HG03457 (cell line): ENCODE results near the gene RPS27A.
"Not testable (repeated sequence)": the region's sequence is repeated elsewhere in the genome, so short reads cannot be mapped to it uniquely, and the experiment has no call there.

Experiments used
- ATAC-seq: cut with Tn5 transposase; IDR thresholded peaks from one replicate; pipeline ENCODE4 v1.9.1; 2021; ENCODE audit warnings: moderate number of reproducible peaks; ENCODE audit not compliant: unreplicated experiment

The RPS27A gene

DNA sequence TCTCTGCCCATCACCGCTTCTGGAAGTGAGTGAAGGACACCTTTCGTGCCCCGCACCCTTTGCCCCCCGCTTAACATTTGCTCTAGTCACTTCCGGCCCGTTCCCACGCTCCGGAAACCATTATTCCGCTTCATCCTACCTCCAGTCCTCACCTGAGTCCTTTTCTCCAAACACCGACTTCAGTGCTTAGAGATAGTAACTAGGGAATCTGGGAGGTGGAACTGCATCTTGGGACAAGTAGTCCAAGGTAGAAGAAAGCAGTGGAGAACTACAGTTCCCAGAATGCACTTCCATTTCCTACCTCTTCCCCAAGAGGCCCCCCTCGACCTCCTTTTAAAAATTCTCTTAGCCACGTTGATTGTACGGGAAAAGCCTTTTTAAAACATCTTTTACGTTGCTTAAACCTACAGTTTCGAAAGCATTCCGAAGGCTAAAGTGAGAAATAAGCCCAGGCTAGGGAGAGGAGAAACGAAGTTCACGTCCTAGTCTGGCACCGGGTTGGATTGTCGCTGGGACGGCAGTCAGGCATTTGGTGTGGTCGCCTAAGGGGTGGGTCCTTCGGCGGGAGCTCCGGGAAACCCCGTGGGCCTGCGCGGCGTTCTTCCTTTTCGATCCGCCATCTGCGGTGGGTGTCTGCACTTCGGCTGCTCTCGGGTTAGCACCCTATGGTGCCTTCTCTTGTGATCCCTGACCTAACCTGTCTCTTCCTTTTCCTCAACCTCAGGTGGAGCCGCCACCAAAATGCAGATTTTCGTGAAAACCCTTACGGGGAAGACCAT lies at the start of gene RPS27A, which contains the start of gene CLHC1:
Gene RPS27A, plus strand, starts transcription at position 605 of the 779 bp plus-strand sequence. Its CDS starts 137 bp downstream, at position 742.
Gene CLHC1, minus strand, starts transcription at position 210 of the 779 bp plus-strand sequence. CDS start 9,882 bp downstream, outside the sequence.
- peak; percentile 78 for ATAC-seq

DNA sequence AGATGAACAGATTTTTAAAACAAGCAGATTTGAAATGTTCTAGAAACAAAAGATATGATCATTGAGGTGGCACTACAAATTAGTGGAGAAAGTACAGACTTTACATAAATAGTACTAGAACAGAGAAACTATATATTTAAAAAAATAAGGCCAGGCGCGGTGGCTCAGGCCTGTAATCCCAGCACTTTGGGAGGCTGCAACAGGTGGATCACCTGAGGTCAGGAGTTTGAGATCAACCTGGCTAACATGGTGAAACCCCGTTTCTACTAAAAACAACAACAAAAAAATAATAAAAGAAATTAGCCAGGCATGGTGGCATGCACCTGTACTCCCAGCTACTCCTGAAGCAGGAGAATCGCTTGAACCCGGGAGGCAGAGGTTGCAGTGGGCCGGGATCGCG lies 45.7 kb upstream of the RPS27A start:
- not testable (repeated sequence) for ATAC-seq

DNA sequence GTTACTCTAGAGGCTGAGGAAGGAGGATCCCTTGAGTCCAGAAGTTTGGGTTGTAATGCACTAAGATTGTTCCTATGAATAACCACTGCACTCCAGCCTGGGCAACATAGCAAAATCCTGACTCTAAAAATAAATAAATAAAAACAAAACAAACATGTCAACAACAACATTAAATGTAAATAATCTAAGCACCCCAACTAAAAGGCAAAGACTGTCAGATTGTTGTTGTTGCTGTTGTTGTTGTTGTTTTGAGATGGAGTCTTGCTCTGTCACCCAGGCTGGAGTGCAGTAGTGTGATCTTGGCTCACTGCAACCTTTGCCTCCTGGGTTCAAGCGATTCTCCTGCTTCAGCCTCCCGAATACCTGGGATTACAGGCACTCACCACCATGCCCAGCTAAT lies 40.6 kb upstream of the RPS27A start:
- not testable (repeated sequence) for ATAC-seq

DNA sequence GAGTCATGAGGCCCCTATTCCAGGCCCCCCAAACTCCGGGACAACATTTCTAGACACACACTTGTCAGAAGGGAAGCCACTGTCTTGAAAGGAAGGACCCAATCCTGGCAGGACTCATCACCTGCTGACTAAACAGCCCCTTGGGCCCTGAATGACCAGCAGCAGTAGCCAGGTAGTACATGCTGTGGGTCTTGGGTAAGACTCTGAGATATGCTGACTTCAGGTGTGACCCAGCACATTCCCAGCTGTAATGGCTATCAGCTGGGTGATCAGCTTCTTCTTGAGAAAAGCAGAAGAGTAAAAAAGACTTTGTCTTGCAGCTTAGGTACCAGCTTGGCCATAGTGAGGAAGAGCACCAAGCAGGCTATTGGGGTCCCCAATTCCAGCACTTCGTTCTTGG lies 36.0 kb upstream of the RPS27A start:
- no peak for ATAC-seq

DNA sequence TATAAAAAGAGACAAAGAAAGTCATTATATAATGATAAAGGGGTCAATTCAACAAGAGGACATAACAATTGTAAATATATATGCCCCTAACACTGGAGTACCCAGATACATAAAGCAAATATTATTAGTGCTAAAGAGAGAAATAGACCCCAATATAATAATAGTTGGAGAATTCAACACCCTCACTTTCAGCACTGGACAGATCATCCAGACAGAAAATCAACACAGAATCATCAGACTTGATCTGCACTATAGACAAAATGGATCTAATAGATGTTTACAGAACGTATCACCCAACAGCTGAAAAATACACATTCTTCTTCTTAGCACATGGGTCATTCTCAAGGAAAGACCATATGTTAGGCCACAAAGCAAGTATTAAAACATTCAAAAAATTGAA lies 32.1 kb upstream of the RPS27A start:
- no peak for ATAC-seq

DNA sequence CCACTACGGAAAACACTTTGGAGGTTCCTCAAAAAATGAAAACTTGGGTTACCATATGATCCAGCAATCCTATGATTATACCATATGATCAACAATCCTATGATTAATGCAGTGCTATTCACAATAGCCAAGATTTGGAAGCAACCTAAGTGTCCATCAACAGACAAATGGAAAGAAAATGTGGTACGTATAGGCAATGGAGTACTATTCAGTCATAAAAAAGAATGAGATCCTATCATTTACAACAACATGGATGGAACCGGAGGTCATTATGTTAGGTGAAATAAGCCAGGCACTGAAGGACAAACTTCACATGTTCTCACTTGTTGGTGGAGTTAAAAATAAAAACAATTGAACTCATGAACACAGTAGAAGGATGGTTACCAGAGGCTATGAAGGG lies 28.0 kb upstream of the RPS27A start:
- no peak for ATAC-seq

DNA sequence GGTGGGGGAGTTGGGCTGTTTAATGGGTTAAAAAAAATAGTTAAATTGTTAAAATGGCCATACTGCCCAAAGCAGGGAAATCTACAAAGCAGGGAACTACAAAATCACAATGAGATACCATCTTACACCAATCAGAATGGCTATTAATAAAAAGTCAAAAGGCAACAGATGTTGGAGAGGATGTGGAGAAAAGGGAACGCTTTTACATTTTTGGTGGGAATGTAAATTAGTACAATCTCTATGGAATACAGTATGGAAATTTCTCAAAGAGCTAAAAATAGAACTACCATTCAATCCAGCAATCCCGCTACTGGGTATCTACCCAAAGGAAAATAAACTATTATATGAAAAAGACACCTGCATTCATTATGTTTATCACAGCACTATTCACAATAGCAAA lies 27.5 kb upstream of the RPS27A start:
- ATAC-seq: no peak

DNA sequence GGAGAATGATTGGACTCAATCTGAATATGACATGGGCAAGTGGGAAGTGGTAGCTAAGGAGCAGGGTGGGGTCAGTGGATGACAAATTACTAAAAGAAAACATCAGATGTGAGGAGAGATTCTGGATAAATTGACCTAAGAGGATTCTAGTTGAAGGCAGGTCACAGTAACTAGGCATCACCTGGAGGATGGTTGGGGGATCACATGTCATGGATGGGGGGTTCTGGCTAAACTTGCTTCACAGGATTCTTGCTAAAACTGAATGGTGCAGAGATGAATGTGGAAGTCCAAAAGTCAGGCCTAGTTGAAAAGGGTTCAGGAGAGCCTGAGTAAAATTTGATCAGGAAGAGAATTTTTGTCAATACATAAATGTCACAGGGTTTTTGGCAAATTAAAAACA lies 18.7 kb upstream of the RPS27A start:
- no peak for ATAC-seq

DNA sequence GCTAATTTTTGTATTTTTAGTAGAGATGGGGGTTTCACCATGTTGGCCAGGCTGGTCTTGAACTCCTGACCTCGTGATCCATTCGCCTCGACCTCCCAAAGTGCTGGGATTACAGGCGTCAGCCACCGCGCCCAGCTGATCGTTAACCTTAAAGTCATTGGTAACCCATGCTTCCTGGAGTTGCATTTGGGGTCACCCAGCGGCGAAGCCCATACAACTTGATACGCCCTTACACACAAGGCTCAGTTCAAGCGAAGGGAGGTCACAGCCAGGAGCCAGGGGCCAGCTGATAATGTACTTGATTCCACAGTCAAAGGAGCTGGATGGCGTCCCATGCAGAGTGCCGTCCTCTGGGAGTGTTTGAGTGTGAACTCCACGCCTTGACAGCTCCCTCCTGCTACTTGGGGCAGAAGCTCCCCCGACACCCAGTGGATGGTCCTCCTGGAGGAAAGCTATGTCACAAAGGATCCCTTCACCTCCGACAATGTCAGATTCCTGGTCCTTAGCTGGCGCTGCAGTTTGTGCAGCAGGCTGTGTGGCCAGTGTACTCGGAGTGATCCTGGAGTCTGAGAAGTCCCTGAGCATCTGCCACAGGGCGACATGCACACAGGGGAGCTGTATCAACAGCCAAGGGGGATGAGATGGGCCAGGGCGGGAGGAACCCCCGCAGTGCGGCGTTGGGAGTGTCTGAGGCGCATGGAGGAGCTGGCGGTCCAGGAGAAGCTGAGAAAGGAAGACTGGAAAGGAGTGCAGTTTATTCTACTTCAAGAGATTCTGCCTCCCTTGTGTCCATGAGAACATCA lies 8.3 kb upstream of the RPS27A start:
- ATAC-seq: no peak

DNA sequence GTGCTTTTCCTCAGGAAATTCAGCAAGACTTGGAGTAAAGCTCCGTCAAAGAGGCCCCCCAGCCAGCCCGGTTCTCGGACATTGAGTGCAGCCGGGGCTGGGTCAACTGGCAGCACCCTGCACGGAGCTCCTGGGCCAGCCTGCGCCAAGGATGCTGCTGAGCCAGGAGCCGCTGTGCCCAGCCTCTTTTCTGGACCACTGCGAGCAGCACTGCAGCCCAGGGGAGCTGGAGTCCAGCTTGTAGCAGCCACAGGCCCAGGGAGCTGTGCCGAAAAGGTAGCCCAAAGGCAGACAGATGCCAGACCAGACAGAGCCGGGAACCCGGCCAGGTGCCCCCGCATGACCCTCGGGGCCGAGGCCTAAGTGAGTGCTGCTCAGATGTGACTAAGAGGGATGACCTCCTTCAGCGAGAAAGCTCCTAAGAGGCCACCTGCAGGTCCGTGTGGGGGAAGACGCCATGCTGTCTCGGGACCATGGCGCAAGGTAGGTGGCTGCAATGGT lies 7.7 kb upstream of the RPS27A start:
- no peak for ATAC-seq

DNA sequence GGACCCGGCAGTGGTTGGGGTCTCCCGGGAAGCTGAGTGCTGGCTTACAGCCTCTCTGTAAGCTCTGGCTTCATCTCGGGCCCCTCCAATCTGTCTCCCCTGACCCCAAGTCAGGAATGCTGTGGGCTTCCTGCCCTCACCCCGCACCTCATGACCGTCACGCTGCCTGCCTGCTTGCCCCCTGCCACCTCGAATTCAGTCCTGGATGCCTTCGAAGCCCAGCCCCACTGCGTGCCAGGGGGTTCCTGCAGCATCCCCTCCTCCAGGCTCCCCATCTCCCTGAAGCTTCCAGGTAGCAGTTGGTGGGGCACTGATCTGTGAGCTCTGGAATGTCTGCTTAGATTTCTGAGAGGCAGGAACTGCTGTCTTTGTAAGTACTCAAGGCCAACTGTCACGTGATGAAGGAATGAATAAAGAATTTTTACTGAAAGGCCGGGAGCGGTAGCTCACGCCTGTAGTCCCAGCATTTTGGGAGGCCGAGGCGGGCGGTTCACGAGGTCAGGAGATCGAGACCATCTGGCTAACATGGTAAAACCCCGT lies 6.9 kb upstream of the RPS27A start:
- ATAC-seq: no peak

DNA sequence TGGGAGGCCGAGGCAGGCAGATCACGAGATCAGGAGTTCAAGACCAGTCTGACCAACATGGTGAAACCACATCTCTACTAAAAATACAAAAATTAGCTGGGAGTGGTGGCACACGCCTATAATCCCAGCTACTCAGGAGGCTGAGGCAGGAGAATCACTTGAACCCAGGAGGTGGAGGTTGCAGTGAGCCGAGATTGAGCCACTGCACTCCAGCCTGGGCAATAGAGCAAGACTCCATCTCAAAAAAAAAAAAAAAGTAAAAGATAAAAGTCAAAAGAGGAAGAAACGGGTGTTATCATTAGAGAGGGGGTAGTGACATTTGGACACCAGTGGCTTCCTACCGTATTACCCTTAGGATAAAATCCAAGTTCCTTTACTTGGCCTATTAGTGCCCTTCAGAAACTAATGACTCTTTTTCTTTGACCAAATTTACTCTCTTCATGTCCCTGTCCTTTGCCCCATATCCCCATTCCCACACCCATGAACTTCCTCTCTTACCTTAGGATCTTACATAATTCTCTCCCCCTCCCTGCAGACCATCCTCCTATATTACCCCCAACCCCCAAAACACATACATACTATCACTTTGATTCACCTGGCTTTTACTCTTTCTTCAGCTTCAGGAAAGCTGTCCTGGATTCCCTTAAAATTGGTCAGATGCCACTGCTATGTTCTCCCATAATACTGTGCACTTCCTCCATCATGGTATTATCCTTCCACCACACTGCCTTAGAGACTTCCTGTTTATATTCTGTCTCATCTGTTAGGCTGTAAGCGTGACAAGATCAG lies 4.9 kb upstream of the RPS27A start:
- not testable (repeated sequence) for ATAC-seq

DNA sequence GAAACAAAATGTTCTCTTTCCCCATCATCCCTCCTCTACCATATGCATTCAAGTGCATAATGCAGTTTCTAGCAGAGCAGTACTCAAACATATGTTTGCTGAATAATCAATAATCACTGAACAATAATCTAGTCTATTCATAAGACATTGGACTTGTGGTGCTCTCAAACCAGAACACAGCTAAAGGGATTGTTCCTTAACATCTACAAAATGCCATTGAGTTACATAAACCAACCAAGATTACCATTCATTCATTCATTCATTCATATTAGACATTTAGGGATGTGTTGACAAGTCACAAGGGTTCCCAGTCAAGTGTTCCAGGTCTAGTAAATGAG lies 4.3 kb upstream of the RPS27A start:
- no peak for ATAC-seq

DNA sequence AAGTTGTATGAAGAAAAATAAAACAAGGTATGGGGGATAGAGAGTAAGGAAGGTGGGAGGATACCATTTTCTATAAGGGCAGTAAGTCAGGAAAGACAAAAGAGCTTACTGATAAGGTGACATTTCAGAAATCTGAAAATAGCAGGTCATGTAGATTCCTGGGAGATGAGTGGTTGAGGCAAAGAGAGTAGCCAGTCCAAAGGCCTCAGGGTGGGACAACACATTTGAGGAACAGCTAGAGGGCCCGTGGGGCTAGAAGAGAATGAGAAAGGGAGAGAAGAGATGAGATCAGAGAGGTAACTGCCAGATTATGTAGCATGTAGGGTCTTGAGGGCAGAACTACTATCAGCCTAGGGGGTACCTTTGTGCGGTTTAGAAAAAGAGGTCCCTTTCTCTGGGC lies 3.3 kb upstream of the RPS27A start:
- no peak for ATAC-seq

DNA sequence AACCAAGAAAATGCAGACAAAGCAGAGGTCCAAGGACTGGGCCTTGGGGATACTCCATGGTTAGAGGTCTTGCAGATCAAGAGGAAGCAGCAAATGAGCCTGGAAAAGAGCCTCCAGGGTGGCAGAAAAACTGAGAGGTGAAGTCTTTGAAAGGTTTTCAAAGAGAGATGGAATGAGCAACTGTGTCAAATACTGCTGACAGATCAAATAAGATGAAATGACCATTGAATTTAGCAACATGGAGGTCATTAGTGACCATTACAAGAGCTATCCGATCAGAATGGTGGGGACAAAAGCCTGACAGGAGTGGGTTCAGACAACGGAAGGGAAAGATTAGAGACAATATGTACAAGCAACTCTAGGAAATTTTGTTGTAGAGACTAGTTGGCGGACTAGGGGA lies 1.9 kb upstream of the RPS27A start:
- no peak for ATAC-seq

DNA sequence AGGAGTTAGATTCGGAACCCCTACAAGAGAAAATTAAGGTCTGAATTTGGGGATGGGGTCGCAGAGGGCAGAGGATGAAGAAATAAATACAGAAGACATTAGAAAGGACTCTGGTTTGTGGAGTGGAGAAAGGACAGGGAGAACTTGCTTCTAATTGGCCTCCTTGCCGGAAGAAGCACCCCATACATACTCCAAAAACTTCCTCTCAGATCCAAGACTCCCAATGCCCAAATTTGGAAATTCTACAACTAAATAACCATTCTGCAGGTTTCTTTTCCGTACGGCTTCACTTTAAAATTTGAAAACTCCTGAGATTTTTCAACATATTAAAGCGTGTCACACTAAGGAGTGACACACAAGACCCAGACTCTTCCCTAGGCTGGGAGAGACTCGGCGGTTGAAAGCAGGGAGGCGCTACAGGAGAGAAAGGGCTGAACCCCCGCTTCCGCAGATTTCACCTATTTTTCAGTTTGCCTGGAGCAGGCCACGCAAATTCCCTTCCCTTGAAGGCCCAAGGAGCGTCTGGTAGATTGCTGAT lies 873 bp upstream of the RPS27A start:
- ATAC-seq: no peak

DNA sequence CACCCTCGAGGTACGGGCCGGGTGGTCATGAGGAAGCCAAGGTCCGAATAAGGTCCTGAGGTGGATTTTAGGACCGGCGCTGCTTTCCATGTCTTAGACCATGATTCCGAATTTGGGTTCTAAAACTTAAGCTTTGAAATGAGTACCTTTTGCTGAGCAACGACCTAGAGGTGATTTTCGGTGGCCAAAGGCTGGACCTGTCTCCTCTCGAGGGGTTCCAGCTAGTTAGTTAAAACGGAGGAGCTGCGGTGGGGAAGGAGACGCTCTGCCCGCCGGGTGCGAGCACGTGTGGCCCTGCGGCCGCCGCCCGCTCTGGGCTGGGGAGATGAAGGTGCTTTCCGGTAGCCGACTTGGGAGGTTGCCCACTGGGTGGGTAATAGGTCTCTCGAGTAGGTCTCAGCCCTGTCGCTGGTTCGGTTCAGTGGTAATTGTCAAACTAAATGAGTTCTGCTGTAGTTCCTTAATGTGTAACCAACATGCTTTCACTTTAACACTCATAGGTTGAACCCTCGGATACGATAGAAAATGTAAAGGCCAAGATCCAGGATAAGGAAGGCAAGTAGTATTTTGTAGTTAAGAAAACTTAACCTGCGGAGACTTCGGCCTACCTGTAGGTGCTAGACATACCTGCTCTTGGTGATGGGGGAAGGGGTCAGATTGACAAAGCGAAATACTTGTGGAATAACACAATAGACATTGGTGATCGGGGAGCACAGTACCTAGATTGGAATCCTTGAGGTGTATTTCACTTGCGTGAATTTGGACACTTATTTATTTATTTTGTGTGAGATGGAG lies 572 bp downstream of the RPS27A start:
- ATAC-seq: peak; percentile 32

DNA sequence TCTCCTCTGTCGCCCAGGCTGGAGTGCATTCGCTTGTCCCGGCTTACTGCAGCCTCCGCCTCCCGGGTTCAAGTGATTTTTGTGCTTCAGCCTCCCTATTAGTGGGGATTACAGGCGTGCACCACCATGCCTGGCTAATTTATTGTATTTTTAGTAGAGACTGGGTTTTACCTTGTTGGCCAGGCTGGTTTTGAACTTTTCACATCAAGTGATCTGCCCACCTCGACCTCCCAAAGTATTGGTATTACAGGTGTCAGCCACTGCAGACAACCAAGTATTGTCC lies 1.1 kb downstream of the RPS27A start:
- no peak for ATAC-seq

DNA sequence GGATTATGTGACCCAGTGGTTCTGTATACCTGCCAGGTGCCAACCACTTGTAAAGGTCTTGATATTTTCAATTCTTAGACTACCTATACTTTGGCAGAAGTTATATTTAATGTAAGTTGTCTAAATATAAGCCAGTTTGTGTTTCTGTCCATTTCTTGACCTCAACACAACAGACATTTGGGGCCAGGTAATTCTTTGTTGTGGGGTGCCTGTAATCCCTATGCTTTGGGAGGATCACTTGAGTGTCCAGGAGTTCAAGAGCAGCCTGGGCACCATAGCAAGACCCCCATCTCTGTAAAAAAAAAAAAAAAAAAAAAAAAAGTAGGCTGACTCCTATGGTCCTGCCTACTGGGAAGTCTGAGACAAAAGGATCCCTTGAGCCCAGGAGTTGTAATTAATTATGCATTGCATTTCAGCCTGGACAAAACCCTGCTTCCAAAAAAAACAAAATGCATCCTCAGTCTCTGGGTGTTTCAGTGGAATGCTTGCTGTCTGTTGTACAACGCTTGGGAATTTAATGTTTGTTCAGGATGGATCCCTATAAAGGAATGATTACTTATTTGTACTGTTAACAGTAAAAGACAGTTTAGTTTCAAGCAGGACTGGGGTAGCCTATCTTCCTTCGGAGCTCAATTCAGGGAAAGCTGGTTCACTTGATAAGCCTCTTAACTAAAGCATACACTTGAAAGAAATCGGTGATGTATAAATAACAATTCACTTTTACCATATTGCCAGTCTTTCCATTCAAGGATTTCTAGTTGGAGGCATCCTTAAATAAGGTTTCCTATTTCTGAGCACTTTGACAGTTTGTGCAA lies 3.4 kb downstream of the RPS27A start:
- ATAC-seq: no peak
